Gastroesophageal sphincter (tissue), 4 donors: Measurements from ENCODE around the gene XPNPEP2. TPM values are rescaled to one million over a fixed set of nuclear protein-coding genes. Genes with fewer than 3 reads are reported as not detected.

ENCODE experiments used
- ATAC-seq: fragments of 150-250 bp; one replicate; pipeline ENCODE4 v1.9.1; 2016; ENCODE audit warnings: mild to moderate bottlenecking, moderate library complexity
- H3K27ac ChIP-seq, 4 donors: fragments of 200-600 bp; sonication (generic) in 3 of 4; 1 replicate in 3 of 4; 2 replicates in 1 of 4; pipeline ENCODE4 v1.5.1; 2016 to 2019
- H3K27me3 ChIP-seq: fragments of 200-600 bp; sonication (generic); one replicate; pipeline ENCODE4 v1.5.1; 2019
- H3K36me3 ChIP-seq, 2 donors: fragments of 200-600 bp; sonication (generic); one replicate each; pipeline ENCODE4 v1.5.1; 2019; ENCODE audit warnings: control low read depth in 1 of 2
- H3K4me1 ChIP-seq, 3 donors: fragments of 200-600 bp; sonication (generic); 1 replicate in 2 of 3; 2 replicates in 1 of 3; pipeline ENCODE4 v1.5.1; 2016 to 2019; ENCODE audit warnings: control low read depth in 2 of 3
- H3K4me3 ChIP-seq, 2 donors: fragments of 200-600 bp; sonication (generic); one replicate each; pipeline ENCODE4 v1.5.1; 2019; ENCODE audit warnings: mild to moderate bottlenecking in 1 of 2, moderate library complexity in 1 of 2
- H3K9me3 ChIP-seq, 3 donors: fragments of 200-600 bp; sonication (generic); one replicate each; pipeline ENCODE4 v1.5.1; 2017 to 2019; ENCODE audit warnings: control low read depth in 2 of 3
- CTCF ChIP-seq, 4 experiments: fragments of 200-600 bp in 2 of 4; fragments of 450-650 bp in 2 of 4; sonication (generic) in 1 of 4; IDR thresholded peaks; one replicate each; pipeline ENCODE4 v1.5.1; 2017 to 2019; ENCODE audit warnings: antibody characterized with exemption in 4 of 4, mild to moderate bottlenecking in 2 of 4, moderate library complexity in 2 of 4
- EP300 ChIP-seq: sonication (generic); formaldehyde crosslinking; IDR thresholded peaks from one replicate; pipeline ENCODE4 v1.6.1; 2017; ENCODE audit warnings: antibody characterized with exemption, mild to moderate bottlenecking
- POLR2A ChIP-seq, 2 donors: fragments of 450-650 bp; IDR thresholded peaks; one replicate each; pipeline ENCODE4 v1.6.1; 2017; ENCODE audit warnings: antibody characterized with exemption in 2 of 2, mild to moderate bottlenecking in 2 of 2, moderate library complexity in 1 of 2
- POLR2AphosphoS5 ChIP-seq: sonication (generic); formaldehyde crosslinking; IDR thresholded peaks from one replicate; pipeline ENCODE4 v1.6.1; 2017; ENCODE audit warnings: antibody characterized with exemption
- WGBS, 2 donors: methylation state at CpG; one replicate each; pipeline ENCODE4 v1.1.5; 2018; ENCODE audit warnings: low coverage in 1 of 2; 5-methylcytosine and 5-hydroxymethylcytosine counted together
- total RNA-seq, 4 donors: library from RNA; depleted of rRNA; stranded (reverse); fragments of >200 nt; gene quantifications; one replicate each; pipeline ENCODE4 v1.1.0, GENCODE V29; 2016

XPNPEP2 gene
- total RNA-seq, 4 donors from 2014 or later, result 0.93 to 11.2 (median 6.5) TPM

- H3K27ac ChIP-seq, result no peak overlapping the region
Observed at GRCh38 chrX:129754056-129755024, 15.6 kb downstream of the XPNPEP2 start.

GRCh38 chrX:129755779-129756650, 17.2 kb downstream of the XPNPEP2 start:
- TF ChIP-seq EP300 (no peak), POLR2A (IDR thresholded peaks at IDR 0.05) (no peak), CTCF (IDR thresholded peaks at IDR 0.05) (no peak), POLR2AphosphoS5 (no peak)
- WGBS, 2 donors, result 86% methylated on average over 5 of the region's 18 CpGs; no CpG with 5 or more reads in 1 of the 2 donors
- no peak for ATAC-seq

More at GRCh38 chrX:129754056-129755024, 15.6 kb downstream of the XPNPEP2 start:
- H3K36me3 ChIP-seq, result no peaks in the 10 kb centered on the region
- H3K4me3 ChIP-seq, result no peak overlapping the region
- no peak for ATAC-seq
- TF ChIP-seq POLR2A (IDR thresholded peaks at IDR 0.05) (no peak), EP300 (no peak), CTCF (IDR thresholded peaks at IDR 0.05) (no peak), POLR2AphosphoS5 (no peak)
- no peaks in the 10 kb centered on the region for H3K4me1 ChIP-seq
- H3K27me3 ChIP-seq, result no peaks in the 10 kb centered on the region
- H3K9me3 ChIP-seq, result no peaks in the 10 kb centered on the region
- WGBS, 2 donors, result 50 to 88% methylated on average over 2 to 9 of the region's 22 CpGs

GRCh38 chrX:129759576-129760061, 20.8 kb downstream of the XPNPEP2 start:
- Histone ChIP-seq H3K9me3 (no peaks in the 10 kb centered on the region), H3K4me1 (no peaks in the 10 kb centered on the region), H3K36me3 (no peaks in the 10 kb centered on the region), H3K27me3 (no peaks in the 10 kb centered on the region), H3K4me3 (no peak overlapping the region), H3K27ac (peak overlapping the region in 1 of 4 donors; percentile 9)
- peak; percentile 46 for ATAC-seq
- 50% methylated on average over 2 of the region's 14 CpGs; no CpG with 5 or more reads in 1 of the 2 donors for whole genome bisulfite sequencing, 2 donors
- TF ChIP-seq EP300, result no peak
- TF ChIP-seq POLR2A (IDR thresholded peaks at IDR 0.05), result no peak
- no peak for TF ChIP-seq CTCF (IDR thresholded peaks at IDR 0.05)
- TF ChIP-seq POLR2AphosphoS5, result no peak

More at GRCh38 chrX:129755779-129756650, 17.2 kb downstream of the XPNPEP2 start:
- Histone ChIP-seq H3K27me3 (no peaks in the 10 kb centered on the region), H3K4me3 (no peak overlapping the region), H3K36me3 (no peaks in the 10 kb centered on the region), H3K9me3 (no peaks in the 10 kb centered on the region), H3K27ac (no peak overlapping the region), H3K4me1 (no peaks in the 10 kb centered on the region)

GRCh38 chrX:129760155-129760554, 21.4 kb downstream of the XPNPEP2 start:
- 73 to 100% methylated on average over 1 to 5 of the region's 9 CpGs for WGBS, 2 donors
- no peak for TF ChIP-seq POLR2AphosphoS5
- no peaks in the 10 kb centered on the region for H3K36me3 ChIP-seq
- no peak overlapping the region for H3K4me3 ChIP-seq
- no peaks in the 10 kb centered on the region for H3K4me1 ChIP-seq
- peak; percentile 10 for ATAC-seq
- H3K27ac ChIP-seq, result no peak overlapping the region
- no peaks in the 10 kb centered on the region for H3K27me3 ChIP-seq
- H3K9me3 ChIP-seq, result no peaks in the 10 kb centered on the region

- TF ChIP-seq POLR2AphosphoS5, result no peak
- TF ChIP-seq EP300, result no peak
- no peak for TF ChIP-seq CTCF (IDR thresholded peaks at IDR 0.05)
- TF ChIP-seq POLR2A (IDR thresholded peaks at IDR 0.05), result no peak
- no peaks in the 10 kb centered on the region for H3K36me3 ChIP-seq
- H3K27ac ChIP-seq, result no peak overlapping the region
- H3K4me3 ChIP-seq, result no peak overlapping the region
- no peaks in the 10 kb centered on the region for H3K4me1 ChIP-seq
- WGBS, 2 donors, result no CpG with 5 or more reads among the region's 6 CpGs
- no peak for ATAC-seq
- no peaks in the 10 kb centered on the region for H3K27me3 ChIP-seq
- H3K9me3 ChIP-seq, result no peaks in the 10 kb centered on the region
Observed at GRCh38 chrX:129760981-129761380, 22.2 kb downstream of the XPNPEP2 start.
